Upper lobe of right lung (tissue), 1 donor: ENCODE measurements around the gene JAZF1. TPM values are rescaled to one million over a fixed set of nuclear protein-coding genes. Genes with fewer than 3 reads are reported as not detected.

ENCODE experiments used
- ATAC-seq: fragments of 200-7000 bp; cut with Tn5 transposase; one replicate; pipeline ENCODE4 v1.9.1; 2020; ENCODE audit warnings: mild to moderate bottlenecking, moderate library complexity
- DNase-seq: peaks from one replicate; pipeline ENCODE4 v3.0.0-alpha.2; 2020
- H3K27ac ChIP-seq: fragments of 200-600 bp; one replicate; pipeline ENCODE4 v1.8.0; 2022
- H3K27me3 ChIP-seq: fragments of 200-600 bp; one replicate; pipeline ENCODE4 v1.8.0; 2022; ENCODE audit warnings: mild to moderate bottlenecking
- H3K36me3 ChIP-seq: fragments of 200-600 bp; one replicate; pipeline ENCODE4 v1.8.0; 2022
- H3K4me1 ChIP-seq: fragments of 200-600 bp; one replicate; pipeline ENCODE4 v1.8.0; 2022
- H3K4me3 ChIP-seq: fragments of 200-600 bp; one replicate; pipeline ENCODE4 v1.8.0; 2022; ENCODE audit warnings: mild to moderate bottlenecking
- H3K9me3 ChIP-seq: fragments of 200-600 bp; one replicate; pipeline ENCODE4 v1.8.0; 2022
- intact Hi-C: fragments of 100-400 bp; cut with DNase I; formaldehyde crosslinking; loops from one replicate; pipeline ENCODE4 v1.11.0; 2022
- total RNA-seq: library from RNA; stranded (reverse); fragmentation: NEBNext Ultra II Directional; extraction: Animal tissue kit (Norgen Biotek cat#: 25700); gene quantifications from one replicate; pipeline ENCODE4 v1.2.1, GENCODE V29; 2021
- TF ChIP-seq, protein P1 (sequence below): fragments of 200-600 bp; IDR thresholded peaks from one replicate; pipeline ENCODE4 v1.8.0; 2022; ENCODE audit warnings: antibody characterized with exemption
- donor health status: DM: no; HTN: yes; CAD: no; lungs with severe emphysema.

JAZF1 gene
- total RNA-seq, 1 donor from 2014 or later = 20.6 TPM

DNA sequence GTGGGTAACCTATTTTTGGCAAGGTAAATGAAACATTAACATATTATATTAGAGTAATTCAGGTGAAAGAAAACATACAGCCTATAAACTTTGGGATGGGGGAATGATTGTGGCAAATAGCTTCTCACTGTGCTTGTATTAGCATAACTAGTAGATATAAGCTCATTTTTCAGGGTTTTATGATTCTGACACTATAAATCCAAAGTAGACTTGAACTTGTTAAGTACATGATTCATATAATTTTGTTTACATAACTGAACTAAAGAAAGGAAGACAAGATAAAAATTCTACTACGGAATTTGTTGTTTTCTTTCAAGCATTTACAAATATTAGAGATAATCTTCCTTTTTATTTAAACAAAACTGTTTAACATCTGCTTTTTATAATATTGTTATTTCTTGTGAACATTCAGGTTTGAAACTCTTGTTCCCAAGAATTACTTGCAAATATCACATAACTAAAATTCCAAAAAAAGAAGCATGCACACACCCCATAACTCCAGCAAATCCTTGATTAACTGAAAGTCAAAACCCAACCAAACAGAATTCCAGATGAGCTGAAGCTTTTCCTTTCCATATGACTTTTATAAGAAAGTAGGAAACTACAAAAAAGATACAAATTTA is 142.3 kb downstream of the JAZF1 start:
- Histone ChIP-seq H3K36me3 (no peaks in the 10 kb centered on the region), H3K4me3 (no peak overlapping the region), H3K27me3 (no peaks in the 10 kb centered on the region), H3K9me3 (no peaks in the 10 kb centered on the region), H3K27ac (no peak overlapping the region), H3K4me1 (no peaks in the 10 kb centered on the region)
- no peak for DNase-seq
- TF ChIP-seq, protein P1, sequence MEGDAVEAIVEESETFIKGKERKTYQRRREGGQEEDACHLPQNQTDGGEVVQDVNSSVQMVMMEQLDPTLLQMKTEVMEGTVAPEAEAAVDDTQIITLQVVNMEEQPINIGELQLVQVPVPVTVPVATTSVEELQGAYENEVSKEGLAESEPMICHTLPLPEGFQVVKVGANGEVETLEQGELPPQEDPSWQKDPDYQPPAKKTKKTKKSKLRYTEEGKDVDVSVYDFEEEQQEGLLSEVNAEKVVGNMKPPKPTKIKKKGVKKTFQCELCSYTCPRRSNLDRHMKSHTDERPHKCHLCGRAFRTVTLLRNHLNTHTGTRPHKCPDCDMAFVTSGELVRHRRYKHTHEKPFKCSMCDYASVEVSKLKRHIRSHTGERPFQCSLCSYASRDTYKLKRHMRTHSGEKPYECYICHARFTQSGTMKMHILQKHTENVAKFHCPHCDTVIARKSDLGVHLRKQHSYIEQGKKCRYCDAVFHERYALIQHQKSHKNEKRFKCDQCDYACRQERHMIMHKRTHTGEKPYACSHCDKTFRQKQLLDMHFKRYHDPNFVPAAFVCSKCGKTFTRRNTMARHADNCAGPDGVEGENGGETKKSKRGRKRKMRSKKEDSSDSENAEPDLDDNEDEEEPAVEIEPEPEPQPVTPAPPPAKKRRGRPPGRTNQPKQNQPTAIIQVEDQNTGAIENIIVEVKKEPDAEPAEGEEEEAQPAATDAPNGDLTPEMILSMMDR = no peak
- intact Hi-C loops = no loop called here
- ATAC-seq = no peak

- intact Hi-C loops = no loop called here
- Histone ChIP-seq H3K27ac (peak overlapping the region; percentile 3), H3K27me3 (no peaks in the 10 kb centered on the region), H3K9me3 (no peaks in the 10 kb centered on the region), H3K4me1 (no peaks in the 10 kb centered on the region), H3K4me3 (no peak overlapping the region), H3K36me3 (no peaks in the 10 kb centered on the region)
- ATAC-seq = peak; percentile 77
- TF ChIP-seq, protein P1 = no peak
- no peak for DNase-seq
Measured at GRCh38 chr7:28037220-28038010, 143.2 kb downstream of the JAZF1 start.

- no peak for ATAC-seq
- DNase-seq = no peak
- TF ChIP-seq, protein P1 = no peak
- no peaks in the 10 kb centered on the region for H3K4me1 ChIP-seq
- peak overlapping the region; percentile 3 for H3K27ac ChIP-seq
- intact Hi-C loops = no loop called here
- H3K27me3 ChIP-seq = no peaks in the 10 kb centered on the region
- H3K4me3 ChIP-seq = no peak overlapping the region
- H3K9me3 ChIP-seq = no peaks in the 10 kb centered on the region
- no peaks in the 10 kb centered on the region for H3K36me3 ChIP-seq
Measured at GRCh38 chr7:28036696-28037095, 143.9 kb downstream of the JAZF1 start.

GRCh38 chr7:28033386-28033785 is 147.2 kb downstream of the JAZF1 start:
- H3K4me3 ChIP-seq = no peak overlapping the region
- intact Hi-C loops = no loop called here
- DNase-seq (no peak), ATAC-seq (no peak)
- no peaks in the 10 kb centered on the region for H3K27me3 ChIP-seq
- no peaks in the 10 kb centered on the region for H3K9me3 ChIP-seq
- H3K27ac ChIP-seq = no peak overlapping the region
- no peaks in the 10 kb centered on the region for H3K4me1 ChIP-seq
- H3K36me3 ChIP-seq = no peaks in the 10 kb centered on the region
- TF ChIP-seq, protein P1 = no peak

- Histone ChIP-seq H3K27ac (no peak overlapping the region), H3K27me3 (no peaks in the 10 kb centered on the region), H3K36me3 (no peaks in the 10 kb centered on the region), H3K4me1 (no peaks in the 10 kb centered on the region), H3K4me3 (no peak overlapping the region), H3K9me3 (no peaks in the 10 kb centered on the region)
- intact Hi-C loops = no loop called here
- no peak for DNase-seq
- no peak for ATAC-seq
- TF ChIP-seq, protein P1 = no peak
Measured at GRCh38 chr7:28032738-28033380, 147.7 kb downstream of the JAZF1 start.
